RWPE2 (cell line): ENCODE results near the gene DGCR2.

Experiments
- ATAC-seq: fragments of 200-7000 bp; cut with Tn5 transposase; 3 replicates; pipeline ENCODE4 v1.9.1; 2021; ENCODE audit warnings: low read depth
- DNase-seq: peaks from one replicate; pipeline ENCODE4 v3.0.0-alpha.2; 2020; ENCODE audit warnings: low spot score
- H3K27ac ChIP-seq: fragments of 450-650 bp; 2 replicates; pipeline ENCODE4 v1.5.1; 2017; ENCODE audit warnings: mild to moderate bottlenecking; ENCODE audit not compliant: poor library complexity, severe bottlenecking
- H3K27me3 ChIP-seq: fragments of 250-450 bp; sonication (Bioruptor Pico); 2 replicates; pipeline ENCODE4 v1.5.1; 2021; ENCODE audit warnings: mild to moderate bottlenecking, moderate library complexity; ENCODE audit not compliant: insufficient read depth, poor library complexity, severe bottlenecking
- H3K36me3 ChIP-seq: fragments of 250-450 bp; sonication (Bioruptor Pico); 2 replicates; pipeline ENCODE4 v1.5.1; 2020; ENCODE audit warnings: low read depth, mild to moderate bottlenecking, moderate library complexity
- H3K4me1 ChIP-seq: fragments of 250-450 bp; sonication (Bioruptor Pico); 2 replicates; pipeline ENCODE4 v1.5.1; 2021; ENCODE audit warnings: mild to moderate bottlenecking, moderate library complexity; ENCODE audit not compliant: insufficient read depth, poor library complexity, severe bottlenecking
- H3K4me3 ChIP-seq: fragments of 250-450 bp; sonication (Bioruptor Pico); 2 replicates; pipeline ENCODE4 v1.5.1; 2021; ENCODE audit warnings: mild to moderate bottlenecking, moderate library complexity; ENCODE audit not compliant: severe bottlenecking
- H3K9me3 ChIP-seq: fragments of 250-450 bp; sonication (Bioruptor Pico); 2 replicates; pipeline ENCODE4 v1.5.1; 2021; ENCODE audit warnings: mild to moderate bottlenecking, moderate library complexity; ENCODE audit not compliant: severe bottlenecking
- CTCF ChIP-seq: fragments of 450-650 bp; IDR thresholded peaks from one replicate; pipeline ENCODE4 v1.5.1; 2017; ENCODE audit warnings: mild to moderate bottlenecking, moderate library complexity; ENCODE audit not compliant: poor library complexity, severe bottlenecking

Gene DGCR2

GRCh38 chr22:19124377-19124776 is 2.2 kb upstream of the DGCR2 start:
- H3K4me3 ChIP-seq: no peak overlapping the region
- TF ChIP-seq CTCF: no peak
- H3K27me3 ChIP-seq: no peaks in the 10 kb centered on the region
- ATAC-seq (no peak), DNase-seq (no peak)
- peaks cover 7% of the 10 kb centered on the region for H3K36me3 ChIP-seq
- no peaks in the 10 kb centered on the region for H3K9me3 ChIP-seq
- H3K4me1 ChIP-seq: peaks cover 5% of the 10 kb centered on the region
- no peak overlapping the region for H3K27ac ChIP-seq

DNA sequence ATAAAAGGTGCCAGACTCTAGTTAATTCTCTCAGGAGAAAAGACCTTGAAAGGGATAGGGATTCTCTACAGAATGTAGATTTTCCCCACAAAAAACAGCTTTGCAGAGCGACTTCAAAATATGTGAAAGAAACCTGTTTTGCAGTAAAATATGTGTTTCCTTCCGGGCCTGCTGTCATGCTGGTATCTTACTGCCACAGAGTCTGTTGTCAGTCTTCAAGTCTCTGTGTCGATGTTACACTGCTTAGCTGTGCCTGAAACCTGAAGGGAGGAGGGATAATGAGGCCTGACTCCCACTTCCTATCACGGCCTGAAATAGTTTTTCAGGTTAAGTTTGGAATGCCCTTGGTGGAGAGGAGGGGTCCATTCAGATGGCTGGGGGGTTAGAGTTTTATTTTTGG is 1.7 kb upstream of the DGCR2 start:
- peaks cover 4% of the 10 kb centered on the region for H3K4me1 ChIP-seq
- ATAC-seq (no peak), DNase-seq (no peak)
- no peak overlapping the region for H3K4me3 ChIP-seq
- no peak for TF ChIP-seq CTCF
- no peaks in the 10 kb centered on the region for H3K9me3 ChIP-seq
- peaks cover 7% of the 10 kb centered on the region for H3K36me3 ChIP-seq
- H3K27me3 ChIP-seq: no peaks in the 10 kb centered on the region
- no peak overlapping the region for H3K27ac ChIP-seq

DNA sequence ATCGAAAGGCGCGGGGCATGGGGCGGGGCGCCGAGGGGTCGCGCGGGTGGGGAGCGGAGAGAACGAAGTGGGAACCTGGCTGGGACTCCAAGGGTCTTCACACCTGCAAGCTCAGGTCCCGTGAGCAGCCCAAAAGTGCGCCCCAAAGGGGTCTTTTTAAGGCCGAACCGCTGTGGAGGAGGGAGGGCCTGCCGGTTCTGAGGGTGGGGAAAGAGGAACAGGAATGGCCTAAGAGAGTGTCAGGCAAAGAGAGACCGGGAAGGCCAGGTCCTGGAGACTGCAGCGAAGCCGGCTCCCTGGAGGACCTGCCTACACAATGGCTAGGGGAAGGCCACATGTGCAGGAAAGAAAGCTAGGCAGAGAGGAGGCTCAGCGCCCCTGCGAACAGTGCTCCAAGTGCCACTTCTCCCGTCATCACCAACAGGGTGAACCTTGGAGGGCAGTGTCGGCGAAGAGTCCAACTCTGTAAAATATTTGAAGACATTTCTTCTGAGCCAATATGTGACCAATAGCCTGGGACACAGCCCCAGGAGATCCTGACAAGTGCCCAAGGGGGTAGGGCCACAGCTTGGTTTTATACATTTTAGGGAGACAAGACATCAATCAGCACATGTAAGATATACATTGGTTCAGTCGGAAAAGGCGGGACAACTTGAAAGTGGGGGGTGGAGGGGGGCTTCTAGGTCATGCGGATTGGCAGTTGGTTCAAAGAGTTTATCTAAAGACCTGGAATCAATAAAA is 710 bp upstream of the DGCR2 start:
- DNase-seq (no peak), ATAC-seq (no peak; the same call in 2 of the 3 replicates)
- no peak overlapping the region for H3K27ac ChIP-seq
- H3K4me3 ChIP-seq: peak overlapping the region; percentile 73
- peaks cover 7% of the 10 kb centered on the region for H3K36me3 ChIP-seq
- TF ChIP-seq CTCF: no peak
- H3K4me1 ChIP-seq: peaks cover 4% of the 10 kb centered on the region
- no peaks in the 10 kb centered on the region for H3K27me3 ChIP-seq
- H3K9me3 ChIP-seq: no peaks in the 10 kb centered on the region

- Histone ChIP-seq H3K27me3 (no peaks in the 10 kb centered on the region), H3K9me3 (no peaks in the 10 kb centered on the region), H3K27ac (peak overlapping the region; percentile 47), H3K4me1 (peaks cover 4% of the 10 kb centered on the region), H3K36me3 (peaks cover 7% of the 10 kb centered on the region), H3K4me3 (peak overlapping the region; percentile 73)
- DNase-seq (no peak), ATAC-seq (peak; percentile 24)
- no peak for TF ChIP-seq CTCF
These were observed 525 bp downstream of the DGCR2 start for GRCh38 chr22:19121631-19122142.
